ENCODE measurements around the gene ASCL3.

GRCh38 chr11:8989453-8989852, 46.6 kb upstream of the ASCL3 start:
- no peak for TF ChIP-seq ZNF274 (IDR thresholded peaks at IDR 0.05; ENCODE audit: low read depth, low read length)
- no peak for TF ChIP-seq YY1 (IDR thresholded peaks at IDR 0.05; ENCODE audit: insufficient read depth, insufficient read length)
- no peak for TF ChIP-seq SUZ12 (IDR thresholded peaks at IDR 0.05; ENCODE audit: extremely low read depth, insufficient read depth, insufficient read length)
